ENCODE measurements around the gene ADAMTSL2.

Gene ADAMTSL2

DNA sequence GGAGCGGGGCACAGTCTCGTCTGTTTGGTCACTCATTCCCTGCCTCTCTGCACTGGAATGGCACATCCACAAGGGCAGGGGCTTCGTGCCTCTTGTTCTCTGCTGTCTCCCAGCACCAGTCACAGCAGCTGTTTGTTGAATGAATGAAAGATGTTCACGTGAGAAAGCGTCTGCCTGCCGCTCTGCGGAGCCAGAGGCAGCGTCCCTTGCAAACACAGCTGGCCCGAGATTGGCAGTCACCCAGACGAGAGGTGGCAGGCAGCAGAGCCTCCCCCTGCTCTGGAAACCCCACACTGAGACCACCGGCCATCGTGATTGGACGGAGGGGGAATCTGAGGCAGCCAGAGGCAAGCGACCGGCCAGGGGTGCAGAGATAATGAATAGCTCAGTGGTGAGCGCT is 80.7 kb downstream of the ADAMTSL2 start:
- TF ChIP-seq, protein P1, sequence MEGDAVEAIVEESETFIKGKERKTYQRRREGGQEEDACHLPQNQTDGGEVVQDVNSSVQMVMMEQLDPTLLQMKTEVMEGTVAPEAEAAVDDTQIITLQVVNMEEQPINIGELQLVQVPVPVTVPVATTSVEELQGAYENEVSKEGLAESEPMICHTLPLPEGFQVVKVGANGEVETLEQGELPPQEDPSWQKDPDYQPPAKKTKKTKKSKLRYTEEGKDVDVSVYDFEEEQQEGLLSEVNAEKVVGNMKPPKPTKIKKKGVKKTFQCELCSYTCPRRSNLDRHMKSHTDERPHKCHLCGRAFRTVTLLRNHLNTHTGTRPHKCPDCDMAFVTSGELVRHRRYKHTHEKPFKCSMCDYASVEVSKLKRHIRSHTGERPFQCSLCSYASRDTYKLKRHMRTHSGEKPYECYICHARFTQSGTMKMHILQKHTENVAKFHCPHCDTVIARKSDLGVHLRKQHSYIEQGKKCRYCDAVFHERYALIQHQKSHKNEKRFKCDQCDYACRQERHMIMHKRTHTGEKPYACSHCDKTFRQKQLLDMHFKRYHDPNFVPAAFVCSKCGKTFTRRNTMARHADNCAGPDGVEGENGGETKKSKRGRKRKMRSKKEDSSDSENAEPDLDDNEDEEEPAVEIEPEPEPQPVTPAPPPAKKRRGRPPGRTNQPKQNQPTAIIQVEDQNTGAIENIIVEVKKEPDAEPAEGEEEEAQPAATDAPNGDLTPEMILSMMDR (conservative IDR thresholded peaks at IDR 0.05; ENCODE audit: low read depth, low read length), result no peak
- DNase-seq (ENCODE audit: low read depth), result no peak

DNA sequence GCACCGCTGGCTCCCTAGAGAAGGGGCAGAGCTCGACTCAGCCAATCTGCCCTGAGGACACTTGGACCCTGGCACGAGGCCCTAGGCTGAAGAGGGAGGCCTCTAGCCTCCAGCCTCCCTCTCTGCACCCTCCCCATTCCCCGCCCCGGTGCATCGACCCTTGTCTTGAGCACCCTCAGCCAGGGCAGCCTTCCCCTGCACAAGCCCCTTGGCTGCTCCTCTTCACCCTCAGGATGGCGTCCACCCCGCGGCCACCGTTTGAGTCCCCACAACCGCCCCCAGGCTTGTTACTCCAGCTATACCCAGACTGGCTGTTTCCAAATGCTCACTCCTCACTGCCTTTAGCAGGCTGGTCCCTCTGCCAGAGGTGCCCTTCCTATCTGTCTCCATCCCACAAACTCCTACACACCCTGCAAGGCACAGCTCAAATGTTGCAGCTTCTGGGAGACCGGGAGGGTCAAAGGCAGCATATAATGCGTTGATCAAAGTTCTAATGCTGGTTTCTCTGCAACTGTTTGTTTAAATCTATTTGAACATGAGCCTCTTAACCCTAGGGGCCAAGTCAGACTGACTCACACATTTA is 81.2 kb downstream of the ADAMTSL2 start:
- DNase-seq (ENCODE audit: low read depth), result no peak
- no peak overlapping the region for H3K4me3 ChIP-seq (ENCODE audit: low read length)
- TF ChIP-seq, protein P1 (conservative IDR thresholded peaks at IDR 0.05; ENCODE audit: low read depth, low read length), result no peak

More for the DNA sequence above, 80.7 kb downstream of the ADAMTSL2 start:
- no peak overlapping the region for H3K4me3 ChIP-seq (ENCODE audit: low read length)

DNA sequence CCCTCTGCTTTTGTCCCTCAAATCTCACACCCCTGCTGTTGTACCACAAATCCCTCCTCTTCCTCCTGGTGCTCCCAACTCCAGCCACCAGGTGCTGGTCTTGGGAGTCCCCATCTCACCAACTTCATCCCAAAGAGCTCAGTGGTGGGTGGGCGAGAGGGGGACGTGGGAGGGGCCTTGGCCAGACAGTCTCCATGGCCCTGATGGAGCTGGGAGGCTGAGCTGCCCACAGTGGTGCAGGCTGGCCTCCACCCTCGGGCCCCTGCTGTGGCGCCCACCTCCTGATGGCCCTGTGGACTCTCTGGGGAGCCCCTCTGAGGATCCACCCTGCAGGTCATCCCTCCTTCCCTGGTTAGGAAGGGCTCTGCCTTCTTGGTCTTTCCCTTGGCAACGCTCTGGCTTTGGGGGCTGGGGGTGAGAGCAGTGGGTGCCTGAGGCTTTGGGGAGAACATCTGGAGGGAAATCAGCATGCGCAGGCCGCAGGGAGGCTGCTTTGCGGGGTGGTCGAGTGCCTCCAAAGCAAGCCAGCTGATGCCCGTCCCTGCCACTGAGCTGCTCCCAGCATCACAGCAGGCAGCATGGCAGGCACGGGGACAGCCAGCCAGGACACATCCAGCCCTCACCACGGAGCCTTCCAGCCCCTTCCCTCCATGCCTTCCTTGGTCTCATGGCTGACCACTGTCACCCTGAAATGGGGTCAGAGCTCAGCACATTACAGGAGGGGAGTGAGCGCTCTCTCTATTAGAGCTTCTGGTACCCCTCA is 82.3 kb downstream of the ADAMTSL2 start:
- TF ChIP-seq, protein P1 (conservative IDR thresholded peaks at IDR 0.05; ENCODE audit: low read depth, low read length), result no peak
- no peak overlapping the region for H3K4me3 ChIP-seq (ENCODE audit: low read length)
- DNase-seq (ENCODE audit: low read depth), result no peak

DNA sequence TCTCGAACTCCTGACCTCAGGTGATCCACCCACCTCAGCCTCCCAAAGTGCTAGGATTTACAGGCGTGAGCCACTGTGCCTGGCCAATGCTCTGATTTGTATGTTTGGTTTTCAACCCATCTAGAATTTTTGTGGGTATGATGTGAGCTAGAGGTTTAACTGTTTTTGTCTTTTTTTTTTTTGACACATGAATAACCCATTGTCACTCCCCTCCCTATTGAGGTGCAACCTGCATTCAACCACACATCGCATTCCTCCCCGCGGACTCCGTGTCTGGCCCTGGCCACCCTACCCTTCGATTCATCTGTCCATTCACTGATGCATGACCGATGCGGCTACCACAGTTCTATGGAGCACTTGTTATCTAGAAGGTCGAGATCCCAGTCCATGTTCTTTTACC is 84.2 kb downstream of the ADAMTSL2 start:
- no peak for DNase-seq (ENCODE audit: low read depth)
- TF ChIP-seq, protein P1 (conservative IDR thresholded peaks at IDR 0.05; ENCODE audit: low read depth, low read length), result no peak
- H3K4me3 ChIP-seq (ENCODE audit: low read length), result no peak overlapping the region

DNA sequence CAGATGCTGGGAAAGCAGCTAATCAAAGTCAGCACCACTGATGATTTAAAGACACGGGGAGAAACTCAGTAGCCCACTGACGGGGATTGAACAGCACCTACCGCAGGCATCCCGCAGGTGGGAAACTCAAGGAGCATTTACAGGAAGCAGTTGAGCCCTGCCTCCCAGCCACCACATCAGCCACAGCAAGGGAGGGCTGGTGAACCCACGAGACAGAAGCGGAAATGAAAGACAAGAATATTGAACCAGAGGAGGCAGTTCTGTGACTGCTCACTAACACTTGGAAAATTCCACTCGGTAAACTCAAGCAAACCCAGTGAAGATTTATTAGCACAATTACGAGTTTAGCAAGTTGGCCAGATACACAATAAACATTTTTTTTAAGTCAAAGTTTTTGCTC is 85.3 kb downstream of the ADAMTSL2 start:
- H3K4me3 ChIP-seq (ENCODE audit: low read length), result no peak overlapping the region
- TF ChIP-seq, protein P1 (conservative IDR thresholded peaks at IDR 0.05; ENCODE audit: low read depth, low read length), result no peak
- DNase-seq (ENCODE audit: low read depth), result no peak

DNA sequence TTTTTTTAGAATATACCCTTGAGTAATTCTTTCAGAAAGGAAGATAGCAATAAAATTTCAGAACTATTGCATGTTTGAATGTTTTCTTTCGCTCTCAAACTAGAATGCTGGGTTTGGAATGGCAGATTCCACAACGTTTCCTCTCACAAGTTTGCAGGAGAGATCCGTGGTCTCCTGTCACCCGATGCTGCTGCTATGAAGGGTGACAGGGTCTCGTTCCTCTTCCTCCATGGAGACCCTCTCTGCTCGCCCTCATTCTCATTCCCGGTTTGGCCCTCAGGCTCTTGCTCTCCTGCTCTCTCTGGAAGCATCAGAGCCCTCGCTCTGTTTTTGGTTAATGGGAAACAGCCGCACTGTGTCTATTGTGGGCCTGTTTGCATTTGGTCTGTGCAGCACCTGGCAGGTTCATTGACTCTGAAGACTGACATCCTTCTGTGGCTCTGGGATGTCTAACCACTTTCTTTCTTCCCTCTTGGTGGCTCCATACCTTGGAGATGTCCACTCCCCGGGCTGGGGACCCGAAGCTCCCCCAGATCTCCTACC is 87.3 kb downstream of the ADAMTSL2 start:
- TF ChIP-seq, protein P1 (conservative IDR thresholded peaks at IDR 0.05; ENCODE audit: low read depth, low read length), result no peak
- no peak overlapping the region for H3K4me3 ChIP-seq (ENCODE audit: low read length)
- DNase-seq (ENCODE audit: low read depth), result no peak

DNA sequence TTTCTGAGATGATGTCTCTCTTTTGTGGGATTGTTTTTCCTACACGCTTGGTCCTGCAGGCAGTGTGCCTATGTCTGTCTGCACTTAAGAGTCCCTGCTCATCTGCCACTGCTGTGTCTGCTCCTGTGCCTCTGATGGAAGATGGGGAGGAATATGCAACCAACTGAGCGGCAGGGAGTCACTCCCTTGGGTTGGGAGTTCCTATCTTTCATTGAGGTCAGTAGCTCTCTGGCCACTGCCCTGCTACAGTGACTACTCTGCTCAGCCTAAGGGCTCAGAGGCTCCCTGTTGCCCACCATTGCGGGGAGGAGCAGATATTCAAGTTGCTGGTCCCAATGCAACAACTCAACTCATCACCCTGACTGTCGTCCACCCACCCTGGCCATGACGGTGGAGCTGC is 88.1 kb downstream of the ADAMTSL2 start:
- no peak for DNase-seq (ENCODE audit: low read depth)
- TF ChIP-seq, protein P1 (conservative IDR thresholded peaks at IDR 0.05; ENCODE audit: low read depth, low read length), result no peak
- no peak overlapping the region for H3K4me3 ChIP-seq (ENCODE audit: low read length)

Data from retinal pigment epithelial cell (primary cell).